ENCODE results near the gene TIE1.

DNA sequence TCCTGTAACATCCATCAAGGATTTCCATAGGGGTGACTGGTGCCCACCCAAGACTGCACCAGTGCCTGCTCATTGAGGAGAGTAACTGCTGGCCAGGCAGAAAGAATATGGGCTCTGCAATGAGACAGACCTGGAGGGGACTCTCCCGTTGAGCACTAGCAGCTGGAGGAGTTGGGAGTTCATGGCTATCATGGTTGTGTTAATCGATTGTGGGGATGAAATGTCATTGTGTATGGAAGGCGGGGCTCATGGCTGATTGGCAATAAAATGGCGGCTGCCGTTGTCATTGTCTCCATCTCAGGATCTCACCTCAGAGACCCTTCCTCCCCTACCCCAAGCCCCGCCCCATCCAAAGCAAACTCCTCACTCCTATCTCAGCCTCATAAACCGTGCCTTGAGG lies 27.1 kb upstream of the TIE1 start:
- TF ChIP-seq, protein P1, sequence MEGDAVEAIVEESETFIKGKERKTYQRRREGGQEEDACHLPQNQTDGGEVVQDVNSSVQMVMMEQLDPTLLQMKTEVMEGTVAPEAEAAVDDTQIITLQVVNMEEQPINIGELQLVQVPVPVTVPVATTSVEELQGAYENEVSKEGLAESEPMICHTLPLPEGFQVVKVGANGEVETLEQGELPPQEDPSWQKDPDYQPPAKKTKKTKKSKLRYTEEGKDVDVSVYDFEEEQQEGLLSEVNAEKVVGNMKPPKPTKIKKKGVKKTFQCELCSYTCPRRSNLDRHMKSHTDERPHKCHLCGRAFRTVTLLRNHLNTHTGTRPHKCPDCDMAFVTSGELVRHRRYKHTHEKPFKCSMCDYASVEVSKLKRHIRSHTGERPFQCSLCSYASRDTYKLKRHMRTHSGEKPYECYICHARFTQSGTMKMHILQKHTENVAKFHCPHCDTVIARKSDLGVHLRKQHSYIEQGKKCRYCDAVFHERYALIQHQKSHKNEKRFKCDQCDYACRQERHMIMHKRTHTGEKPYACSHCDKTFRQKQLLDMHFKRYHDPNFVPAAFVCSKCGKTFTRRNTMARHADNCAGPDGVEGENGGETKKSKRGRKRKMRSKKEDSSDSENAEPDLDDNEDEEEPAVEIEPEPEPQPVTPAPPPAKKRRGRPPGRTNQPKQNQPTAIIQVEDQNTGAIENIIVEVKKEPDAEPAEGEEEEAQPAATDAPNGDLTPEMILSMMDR (IDR thresholded peaks at IDR 0.05), result no peak
- no peak for TF ChIP-seq POLR2A (IDR thresholded peaks at IDR 0.05)

Measured in Peyer's patch (tissue), 4 donors.